Measurements from ENCODE around the gene DDRGK1. TPM values are rescaled to one million over a fixed set of nuclear protein-coding genes. Genes with fewer than 3 reads are reported as not detected.

DDRGK1 gene
- total and polyA plus RNA-seq, 7 experiments from 2014 or later: 39.4 to 60.3 (median 46.6) TPM

- CTCF ChIA-PET: no interaction called here
- H3K9me3 ChIP-seq (ENCODE audit: control insufficient read depth in 2 of 3, low read length in 3 of 3): no peaks in the 10 kb centered on the region
- Mint-ChIP-seq H3K36me3 (peaks cover 0 to 5% (median 2%) of the 10 kb centered on the region in 5 donors), H3K9me3 (no peaks in the 10 kb centered on the region), H3K27ac (peak overlapping the region in 4 of 9 donors; percentile 21 to 51 (median 37)), H3K4me1 (peaks cover 0 to 31% (median 15%) of the 10 kb centered on the region in 7 donors), H3K4me3 (no peak overlapping the region), H3K27me3 (no peaks in the 10 kb centered on the region)
- H3K4me1 ChIP-seq (ENCODE audit: control insufficient read depth in 2 of 2, insufficient read depth in 2 of 2, low read length in 2 of 2): peaks cover 0 to 18% of the 10 kb centered on the region in 2 donors
- POLR2A ChIA-PET: interaction anchor here (0.6 kb wide), 1 partner anchor 70 kb away, joined by 3 read pairs; no protein-coding TSS in a partner anchor
- H3K36me3 ChIP-seq (ENCODE audit: control insufficient read depth in 2 of 3, insufficient read depth in 3 of 3, low read length in 3 of 3): peaks cover 0 to 13% (median 0%) of the 10 kb centered on the region in 3 experiments
- no peak overlapping the region for H3K4me3 ChIP-seq (ENCODE audit: low read length)
- DNase-seq: no peak
- H3K27me3 ChIP-seq (ENCODE audit: control insufficient read depth in 2 of 2, insufficient read depth in 2 of 2, low read length in 2 of 2): no peaks in the 10 kb centered on the region
- ATAC-seq: no peak
- intact Hi-C loops (cut with micrococcal nuclease): no loop called here
- H3K27ac ChIP-seq (ENCODE audit: low read depth, low read length): no peak overlapping the region
These were observed 21.6 kb upstream of the DDRGK1 start for GRCh38 chr20:3226093-3226492.

GRCh38 chr20:3224681-3225421 is 20.4 kb upstream of the DDRGK1 start:
- ChIA-PET POLR2A (interaction anchor here (0.6 kb wide), 1 partner anchor 86 kb away, joined by 3 read pairs; no protein-coding TSS in a partner anchor), CTCF (no interaction called here)
- H3K36me3 Mint-ChIP-seq: peaks cover 0 to 14% (median 7%) of the 10 kb centered on the region in 5 donors

GRCh38 chr20:3223994-3224680 is 19.7 kb upstream of the DDRGK1 start:
- Histone ChIP-seq H3K4me1 (ENCODE audit: control insufficient read depth in 2 of 2, insufficient read depth in 2 of 2, low read length in 2 of 2) (peaks cover 0 to 18% of the 10 kb centered on the region in 2 donors), H3K27ac (ENCODE audit: low read depth, low read length) (no peak overlapping the region), H3K4me3 (ENCODE audit: low read length) (no peak overlapping the region), H3K36me3 (ENCODE audit: control insufficient read depth in 2 of 3, insufficient read depth in 3 of 3, low read length in 3 of 3) (peaks cover 0 to 17% (median 0%) of the 10 kb centered on the region in 3 experiments), H3K9me3 (ENCODE audit: control insufficient read depth in 2 of 3, low read length in 3 of 3) (no peaks in the 10 kb centered on the region), H3K27me3 (ENCODE audit: control insufficient read depth in 2 of 2, insufficient read depth in 2 of 2, low read length in 2 of 2) (no peaks in the 10 kb centered on the region)
- DNase-seq: no peak
- H3K27ac Mint-ChIP-seq: peak overlapping the region in 7 of 9 donors; percentile 25 to 94 (median 82)
- no peaks in the 10 kb centered on the region for H3K27me3 Mint-ChIP-seq
- H3K36me3 Mint-ChIP-seq: peaks cover 0 to 14% (median 7%) of the 10 kb centered on the region in 5 donors
- peaks cover 0 to 31% (median 16%) of the 10 kb centered on the region in 7 donors for H3K4me1 Mint-ChIP-seq
- H3K9me3 Mint-ChIP-seq: no peaks in the 10 kb centered on the region
- ChIA-PET POLR2A (interaction anchor here (1.1 to 1.3 kb wide), 3 partner anchors 15 to 179 kb away, joined by 3 to 4 read pairs (median 4); partner anchors contain the start of genes ITPA and SLC4A11), CTCF (interaction anchor here (1.5 kb wide), 1 partner anchor 92 kb away, joined by 7 read pairs; no protein-coding TSS in a partner anchor)
- peak overlapping the region in 1 of 10 donors; percentile 69 for H3K4me3 Mint-ChIP-seq
- intact Hi-C loops (cut with micrococcal nuclease): loop anchor here in 1 of 2 donors (2.0 to 5.0 kb wide), 2 partner anchors 15 to 183 kb away; partner anchors contain the start of genes DNAAF9 and SLC4A11
- no peak for ATAC-seq

More at GRCh38 chr20:3224681-3225421, 20.4 kb upstream of the DDRGK1 start:
- H3K4me3 ChIP-seq (ENCODE audit: low read length): no peak overlapping the region
- H3K4me1 Mint-ChIP-seq: peaks cover 0 to 31% (median 16%) of the 10 kb centered on the region in 7 donors
- H3K27me3 ChIP-seq (ENCODE audit: control insufficient read depth in 2 of 2, insufficient read depth in 2 of 2, low read length in 2 of 2): no peaks in the 10 kb centered on the region
- no peak overlapping the region for H3K27ac ChIP-seq (ENCODE audit: low read depth, low read length)
- no peaks in the 10 kb centered on the region for H3K9me3 ChIP-seq (ENCODE audit: control insufficient read depth in 2 of 3, low read length in 3 of 3)
- ATAC-seq: no peak
- peak overlapping the region in 2 of 9 donors; percentile 83 to 88 for H3K27ac Mint-ChIP-seq
- H3K4me1 ChIP-seq (ENCODE audit: control insufficient read depth in 2 of 2, insufficient read depth in 2 of 2, low read length in 2 of 2): peaks cover 0 to 18% of the 10 kb centered on the region in 2 donors
- H3K36me3 ChIP-seq (ENCODE audit: control insufficient read depth in 2 of 3, insufficient read depth in 3 of 3, low read length in 3 of 3): peaks cover 0 to 17% (median 0%) of the 10 kb centered on the region in 3 experiments
- intact Hi-C loops (cut with micrococcal nuclease): loop anchor here in 1 of 2 donors (5.0 kb wide), 1 partner anchor 182 kb away; the partner anchor contains the start of gene DNAAF9
- no peak for DNase-seq
- no peaks in the 10 kb centered on the region for H3K27me3 Mint-ChIP-seq
- H3K4me3 Mint-ChIP-seq: peak overlapping the region in 1 of 10 donors; percentile 41
- H3K9me3 Mint-ChIP-seq: no peaks in the 10 kb centered on the region

- Mint-ChIP-seq H3K9me3 (no peaks in the 10 kb centered on the region), H3K4me1 (peaks cover 0 to 31% (median 17%) of the 10 kb centered on the region in 7 donors), H3K4me3 (peak overlapping the region in 8 of 10 donors; percentile 39 to 72 (median 66)), H3K27ac (peak overlapping the region in 8 of 9 donors; percentile 18 to 94 (median 79)), H3K36me3 (peaks cover 0 to 14% (median 8%) of the 10 kb centered on the region in 5 donors), H3K27me3 (no peaks in the 10 kb centered on the region)
- Histone ChIP-seq H3K27ac (ENCODE audit: low read depth, low read length) (peak overlapping the region; percentile 55), H3K36me3 (ENCODE audit: control insufficient read depth in 2 of 3, insufficient read depth in 3 of 3, low read length in 3 of 3) (peaks cover 0 to 17% (median 0%) of the 10 kb centered on the region in 3 experiments), H3K4me3 (ENCODE audit: low read length) (no peak overlapping the region), H3K4me1 (ENCODE audit: control insufficient read depth in 2 of 2, insufficient read depth in 2 of 2, low read length in 2 of 2) (peaks cover 0 to 18% of the 10 kb centered on the region in 2 donors), H3K27me3 (ENCODE audit: control insufficient read depth in 2 of 2, insufficient read depth in 2 of 2, low read length in 2 of 2) (no peaks in the 10 kb centered on the region), H3K9me3 (ENCODE audit: control insufficient read depth in 2 of 3, low read length in 3 of 3) (no peaks in the 10 kb centered on the region)
- ChIA-PET POLR2A (interaction anchor here (0.7 to 1.3 kb wide), 10 partner anchors 9 to 178 kb away, joined by 3 to 6 read pairs (median 4); partner anchors contain the start of genes ITPA and SLC4A11), CTCF (interaction anchor here (0.8 to 1.5 kb wide), 3 partner anchors 93 to 170 kb away, joined by 3 to 7 read pairs (median 5); no protein-coding TSS in a partner anchor)
- intact Hi-C loops (cut with micrococcal nuclease): loop anchor here in 1 of 2 donors (2.0 to 5.0 kb wide), 2 partner anchors 15 to 184 kb away; partner anchors contain the start of genes DNAAF9 and SLC4A11
- ATAC-seq (no peak), DNase-seq (no peak)
These were observed 19.1 kb upstream of the DDRGK1 start for GRCh38 chr20:3223651-3223993.

- intact Hi-C loops (cut with micrococcal nuclease): loop anchor here in 1 of 2 donors (2.0 to 5.0 kb wide), 2 partner anchors 16 to 184 kb away; partner anchors contain the start of genes DNAAF9 and SLC4A11
- H3K4me1 ChIP-seq (ENCODE audit: control insufficient read depth in 2 of 2, insufficient read depth in 2 of 2, low read length in 2 of 2): peaks cover 0 to 18% of the 10 kb centered on the region in 2 donors
- peak overlapping the region; percentile 63 to 94 (median 82) for H3K27ac Mint-ChIP-seq
- H3K9me3 ChIP-seq (ENCODE audit: control insufficient read depth in 2 of 3, low read length in 3 of 3): no peaks in the 10 kb centered on the region
- H3K9me3 Mint-ChIP-seq: no peaks in the 10 kb centered on the region
- peak overlapping the region; percentile 39 to 73 (median 66) for H3K4me3 Mint-ChIP-seq
- peak; percentile 78 for ATAC-seq
- DNase-seq: peak in 7 of 9 donors; percentile 52 to 70 (median 67)
- peak overlapping the region; percentile 20 for H3K4me3 ChIP-seq (ENCODE audit: low read length)
- H3K4me1 Mint-ChIP-seq: peaks cover 0 to 31% (median 18%) of the 10 kb centered on the region in 7 donors
- ChIA-PET POLR2A (interaction anchor here (0.7 to 1.3 kb wide), 10 partner anchors 8 to 178 kb away, joined by 3 to 6 read pairs (median 4); partner anchors contain the start of genes ITPA and SLC4A11), CTCF (interaction anchor here (0.8 to 1.5 kb wide), 5 partner anchors 93 to 169 kb away, joined by 3 to 7 read pairs (median 5); no protein-coding TSS in a partner anchor)
- no peaks in the 10 kb centered on the region for H3K27me3 Mint-ChIP-seq
- H3K36me3 Mint-ChIP-seq: peaks cover 0 to 14% (median 9%) of the 10 kb centered on the region in 5 donors
- peaks cover 0 to 17% (median 0%) of the 10 kb centered on the region in 3 experiments for H3K36me3 ChIP-seq (ENCODE audit: control insufficient read depth in 2 of 3, insufficient read depth in 3 of 3, low read length in 3 of 3)
- H3K27ac ChIP-seq (ENCODE audit: low read depth, low read length): peak overlapping the region; percentile 55
- H3K27me3 ChIP-seq (ENCODE audit: control insufficient read depth in 2 of 2, insufficient read depth in 2 of 2, low read length in 2 of 2): no peaks in the 10 kb centered on the region
These were observed 18.4 kb upstream of the DDRGK1 start for GRCh38 chr20:3222635-3223600.

All from naive thymus-derived CD4-positive, alpha-beta T cell (primary cell).